Gastrocnemius medialis (tissue), 4 donors: ENCODE data around the gene RASSF10. TPM values are rescaled to one million over a fixed set of nuclear protein-coding genes. Genes with fewer than 3 reads are reported as not detected.

Source experiments
- ATAC-seq, 2 donors: fragments of 150-250 bp; one replicate each; pipeline ENCODE4 v1.9.1; 2016
- DNase-seq, 2 donors: peaks; one replicate each; pipeline ENCODE4 v3.0.0-alpha.2; 2019
- H3K27ac ChIP-seq, 4 donors: fragments of 200-600 bp; sonication (generic); 1 replicate in 1 of 4; 2 replicates in 3 of 4; pipeline ENCODE4 v1.5.1; 2016 to 2018; ENCODE audit warnings: mild to moderate bottlenecking in 2 of 4, moderate library complexity in 1 of 4
- H3K27me3 ChIP-seq, 3 donors: fragments of 200-600 bp; sonication (generic) in 2 of 3; 1 replicate in 1 of 3; 2 replicates in 2 of 3; pipeline versions ENCODE4 v1.5.1 to v1.6.0; 2016 to 2019; ENCODE audit warnings: mild to moderate bottlenecking in 1 of 3, moderate library complexity in 1 of 3
- H3K36me3 ChIP-seq, 2 donors: fragments of 200-600 bp; sonication (generic) in 1 of 2; one replicate each; pipeline ENCODE4 v1.5.1; 2017 to 2018
- H3K4me1 ChIP-seq, 2 donors: fragments of 200-600 bp; sonication (generic) in 1 of 2; one replicate each; pipeline ENCODE4 v1.5.1; 2016 to 2017; ENCODE audit warnings: mild to moderate bottlenecking in 2 of 2
- H3K4me3 ChIP-seq, 4 donors: fragments of 200-600 bp; sonication (generic) in 3 of 4; 1 replicate in 1 of 4; 2 replicates in 3 of 4; pipeline ENCODE4 v1.5.1; 2016 to 2019; ENCODE audit warnings: mild to moderate bottlenecking in 2 of 4
- H3K9me3 ChIP-seq, 3 donors: fragments of 200-600 bp; sonication (generic) in 2 of 3; 1 replicate in 1 of 3; 2 replicates in 2 of 3; pipeline ENCODE4 v1.5.1; 2016 to 2019
- POLR2A ChIP-seq, 2 donors: fragments of 450-650 bp; IDR thresholded peaks; one replicate each; pipeline ENCODE4 v1.6.1; 2017; ENCODE audit warnings: antibody characterized with exemption in 2 of 2, mild to moderate bottlenecking in 2 of 2, moderate library complexity in 2 of 2
- in situ Hi-C, 4 donors: fragments of 200-750 bp; cut with MboI; loops; one replicate each; pipeline versions ENCODE4 v1.15.0 to v1.8.0; 2017; ENCODE audit warnings: low sequenced_read_pairs in 4 of 4
- intact Hi-C: fragments of 100-400 bp; cut with DNase I; formaldehyde crosslinking; loops from one replicate; pipeline ENCODE4 v1.15.1; 2023; ENCODE audit warnings: low total_unique reads
- total RNA-seq, 4 donors: library from RNA; depleted of rRNA; stranded (reverse); fragments of >200 nt; gene quantifications; one replicate each; pipeline versions ENCODE4 v1.1.0 to v1.2.3, GENCODE V29; 2016
- TF ChIP-seq, protein P1 (sequence below), 5 experiments: fragments of 450-650 bp in 3 of 5; fragments of 200-600 bp in 2 of 5; sonication (generic) in 2 of 5; IDR thresholded peaks in 4 of 5; conservative IDR thresholded peaks in 1 of 5; 1 replicate in 4 of 5; 2 replicates in 1 of 5; pipeline ENCODE4 v1.5.1; 2016 to 2019; ENCODE audit warnings: antibody characterized with exemption in 5 of 5, mild to moderate bottlenecking in 3 of 5, moderate library complexity in 3 of 5

RASSF10 gene
- total RNA-seq, 4 donors from 2014 or later: 0.11 to 0.62 (median 0.25) TPM; not detected in 1

GRCh38 chr11:13028322-13028721, 19.2 kb downstream of the RASSF10 start:
- H3K36me3 ChIP-seq: no peaks in the 10 kb centered on the region
- no peaks in the 10 kb centered on the region for H3K4me1 ChIP-seq
- H3K4me3 ChIP-seq: no peak overlapping the region
- DNase-seq (no peak), ATAC-seq (no peak)
- intact Hi-C loops: no loop called here
- no peaks in the 10 kb centered on the region for H3K27me3 ChIP-seq
- H3K9me3 ChIP-seq: no peaks in the 10 kb centered on the region
- in situ Hi-C loops: no loop called here
- no peak overlapping the region for H3K27ac ChIP-seq
- TF ChIP-seq, protein P1, sequence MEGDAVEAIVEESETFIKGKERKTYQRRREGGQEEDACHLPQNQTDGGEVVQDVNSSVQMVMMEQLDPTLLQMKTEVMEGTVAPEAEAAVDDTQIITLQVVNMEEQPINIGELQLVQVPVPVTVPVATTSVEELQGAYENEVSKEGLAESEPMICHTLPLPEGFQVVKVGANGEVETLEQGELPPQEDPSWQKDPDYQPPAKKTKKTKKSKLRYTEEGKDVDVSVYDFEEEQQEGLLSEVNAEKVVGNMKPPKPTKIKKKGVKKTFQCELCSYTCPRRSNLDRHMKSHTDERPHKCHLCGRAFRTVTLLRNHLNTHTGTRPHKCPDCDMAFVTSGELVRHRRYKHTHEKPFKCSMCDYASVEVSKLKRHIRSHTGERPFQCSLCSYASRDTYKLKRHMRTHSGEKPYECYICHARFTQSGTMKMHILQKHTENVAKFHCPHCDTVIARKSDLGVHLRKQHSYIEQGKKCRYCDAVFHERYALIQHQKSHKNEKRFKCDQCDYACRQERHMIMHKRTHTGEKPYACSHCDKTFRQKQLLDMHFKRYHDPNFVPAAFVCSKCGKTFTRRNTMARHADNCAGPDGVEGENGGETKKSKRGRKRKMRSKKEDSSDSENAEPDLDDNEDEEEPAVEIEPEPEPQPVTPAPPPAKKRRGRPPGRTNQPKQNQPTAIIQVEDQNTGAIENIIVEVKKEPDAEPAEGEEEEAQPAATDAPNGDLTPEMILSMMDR (IDR thresholded peaks at IDR 0.05 in 4 of 5, conservative IDR thresholded peaks at IDR 0.05 in 1 of 5): no peak

DNA sequence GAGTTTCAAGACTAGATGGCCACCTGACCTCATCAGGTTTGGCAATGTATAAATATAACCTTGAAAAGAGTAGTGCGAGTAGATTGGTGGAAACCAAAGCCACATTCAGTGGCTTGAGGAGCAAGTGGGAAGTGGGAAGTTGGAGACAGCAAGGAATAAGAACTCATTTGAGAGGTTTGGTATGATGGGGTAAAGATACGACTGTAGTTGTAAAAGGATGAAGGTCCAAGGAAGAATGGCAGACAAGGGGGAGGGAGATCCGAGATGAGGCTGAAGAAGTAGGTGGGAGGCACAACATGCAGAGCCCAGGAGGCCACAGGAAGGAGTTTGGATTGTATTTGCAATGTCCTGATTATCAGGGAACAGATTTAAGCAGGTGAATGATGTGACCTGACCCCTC, 20.8 kb downstream of the RASSF10 start:
- DNase-seq (no peak), ATAC-seq (no peak)
- no peaks in the 10 kb centered on the region for H3K27me3 ChIP-seq
- H3K4me3 ChIP-seq: no peak overlapping the region
- H3K27ac ChIP-seq: no peak overlapping the region
- TF ChIP-seq, protein P1 (IDR thresholded peaks at IDR 0.05 in 4 of 5, conservative IDR thresholded peaks at IDR 0.05 in 1 of 5): no peak
- TF ChIP-seq POLR2A (IDR thresholded peaks at IDR 0.05): no peak
- no peaks in the 10 kb centered on the region for H3K9me3 ChIP-seq
- H3K4me1 ChIP-seq: no peaks in the 10 kb centered on the region
- H3K36me3 ChIP-seq: no peaks in the 10 kb centered on the region
- in situ Hi-C loops: no loop called here
- intact Hi-C loops: no loop called here

DNA sequence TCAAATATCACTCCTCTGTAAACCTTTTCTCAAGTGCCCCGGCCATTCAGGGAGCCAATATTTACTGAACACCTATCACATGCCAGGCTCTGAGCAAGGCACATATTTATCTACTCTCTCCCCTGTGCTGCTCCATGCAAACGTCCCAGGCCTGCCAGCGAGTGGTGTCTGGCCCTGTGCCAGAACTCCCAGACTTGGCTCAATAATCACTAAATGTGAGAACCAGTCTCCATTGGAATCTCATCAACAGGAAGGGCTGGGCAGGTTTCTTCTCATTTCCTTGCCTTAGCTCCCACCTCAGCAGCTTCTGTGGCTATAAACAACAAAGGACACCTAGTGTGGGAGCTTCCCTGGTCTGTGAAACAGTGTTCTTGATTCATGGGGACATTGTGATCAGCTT, 21.7 kb downstream of the RASSF10 start:
- intact Hi-C loops (no loop called here), in situ Hi-C loops (no loop called here)
- ATAC-seq (peak; percentile 58 to 66), DNase-seq (no peak)
- Histone ChIP-seq H3K27me3 (no peaks in the 10 kb centered on the region), H3K27ac (peak overlapping the region in 2 of 4 donors; percentile 1 to 13), H3K4me1 (no peaks in the 10 kb centered on the region), H3K9me3 (no peaks in the 10 kb centered on the region), H3K36me3 (no peaks in the 10 kb centered on the region), H3K4me3 (no peak overlapping the region)
- TF ChIP-seq POLR2A (IDR thresholded peaks at IDR 0.05): no peak
- TF ChIP-seq, protein P1 (IDR thresholded peaks at IDR 0.05 in 4 of 5, conservative IDR thresholded peaks at IDR 0.05 in 1 of 5): no peak

- Histone ChIP-seq H3K4me3 (no peak overlapping the region), H3K9me3 (no peaks in the 10 kb centered on the region), H3K36me3 (no peaks in the 10 kb centered on the region), H3K27ac (peak overlapping the region in 2 of 4 donors; percentile 1 to 13), H3K27me3 (no peaks in the 10 kb centered on the region), H3K4me1 (no peaks in the 10 kb centered on the region)
- DNase-seq (no peak), ATAC-seq (no peak)
- intact Hi-C loops (no loop called here), in situ Hi-C loops (no loop called here)
- no peak for TF ChIP-seq POLR2A (IDR thresholded peaks at IDR 0.05)
- TF ChIP-seq, protein P1 (IDR thresholded peaks at IDR 0.05 in 4 of 5, conservative IDR thresholded peaks at IDR 0.05 in 1 of 5): no peak
Measured at GRCh38 chr11:13031349-13031748, 22.2 kb downstream of the RASSF10 start.
